ENCODE measurements around the gene HMOX1. TPM values are rescaled to one million over a fixed set of nuclear protein-coding genes. Genes with fewer than 3 reads are reported as not detected.

The HMOX1 gene
- total RNA-seq, 6 donors from 2014 or later = 22.0 to 306 (median 77.9) TPM

GRCh38 chr22:35375526-35375925, 5.4 kb upstream of the HMOX1 start:
- no peak for TF ChIP-seq POLR2AphosphoS5 (IDR thresholded peaks at IDR 0.05)
- no peak for TF ChIP-seq EP300 (IDR thresholded peaks at IDR 0.05)
- no peak for TF ChIP-seq POLR2A (IDR thresholded peaks at IDR 0.05)
- TF ChIP-seq CTCF (IDR thresholded peaks at IDR 0.05) = no peak
- ATAC-seq (ENCODE audit: low FRiP score in 2 of 2) (no peak), DNase-seq (no peak)
- Histone ChIP-seq H3K27ac (peak overlapping the region in 2 of 4 donors; percentile 28 to 87), H3K36me3 (no peaks in the 10 kb centered on the region), H3K4me3 (no peak overlapping the region), H3K9me3 (no peaks in the 10 kb centered on the region), H3K4me1 (peaks cover 23 to 37% (median 29%) of the 10 kb centered on the region in 4 donors), H3K27me3 (no peaks in the 10 kb centered on the region)
- WGBS, 2 donors = 70 to 83% methylated on average over 8 of the region's 8 CpGs

GRCh38 chr22:35376728-35377472, 4.0 kb upstream of the HMOX1 start:
- Histone ChIP-seq H3K27me3 (no peaks in the 10 kb centered on the region), H3K4me1 (peaks cover 25 to 46% (median 31%) of the 10 kb centered on the region in 4 donors), H3K4me3 (peak overlapping the region in 1 of 4 donors; percentile 6), H3K9me3 (no peaks in the 10 kb centered on the region), H3K27ac (peak overlapping the region; percentile 71 to 89 (median 80)), H3K36me3 (no peaks in the 10 kb centered on the region)
- ATAC-seq (ENCODE audit: low FRiP score in 2 of 2) (peak; percentile 73 to 82), DNase-seq (peak in 1 of 2 donors; percentile 97)
- TF ChIP-seq CTCF (IDR thresholded peaks at IDR 0.05) (no peak), POLR2A (IDR thresholded peaks at IDR 0.05) (peak in 1 of 4 donors; percentile 63), POLR2AphosphoS5 (IDR thresholded peaks at IDR 0.05) (peak; percentile 97 to 98), EP300 (IDR thresholded peaks at IDR 0.05) (peak in 2 of 4 donors; percentile 88 to 94)
- WGBS, 2 donors = 6 to 8% methylated on average over 14 to 17 of the region's 17 CpGs

GRCh38 chr22:35377735-35378134, 3.2 kb upstream of the HMOX1 start:
- 68 to 79% methylated on average over 3 of the region's 3 CpGs for WGBS, 2 donors
- no peak for ATAC-seq (ENCODE audit: low FRiP score in 2 of 2)
- Histone ChIP-seq H3K4me1 (peaks cover 19 to 45% (median 28%) of the 10 kb centered on the region in 4 donors), H3K27me3 (no peaks in the 10 kb centered on the region), H3K9me3 (no peaks in the 10 kb centered on the region), H3K27ac (peak overlapping the region; percentile 60 to 89 (median 79)), H3K36me3 (no peaks in the 10 kb centered on the region), H3K4me3 (no peak overlapping the region)
- TF ChIP-seq POLR2AphosphoS5 (IDR thresholded peaks at IDR 0.05) (no peak), CTCF (IDR thresholded peaks at IDR 0.05) (no peak), EP300 (IDR thresholded peaks at IDR 0.05) (no peak), POLR2A (IDR thresholded peaks at IDR 0.05) (no peak)
- peak in 1 of 2 donors; percentile 51 for DNase-seq

GRCh38 chr22:35378621-35379020, 2.3 kb upstream of the HMOX1 start:
- 84 to 92% methylated on average over 3 of the region's 3 CpGs for WGBS, 2 donors
- ATAC-seq (ENCODE audit: low FRiP score in 2 of 2) = no peak
- Histone ChIP-seq H3K36me3 (no peaks in the 10 kb centered on the region), H3K9me3 (no peaks in the 10 kb centered on the region), H3K27ac (no peak overlapping the region), H3K4me3 (no peak overlapping the region), H3K27me3 (no peaks in the 10 kb centered on the region), H3K4me1 (peaks cover 19 to 49% (median 32%) of the 10 kb centered on the region in 4 donors)
- no peak for DNase-seq
- TF ChIP-seq EP300 (IDR thresholded peaks at IDR 0.05) (no peak), POLR2A (IDR thresholded peaks at IDR 0.05) (no peak), CTCF (IDR thresholded peaks at IDR 0.05) (no peak), POLR2AphosphoS5 (IDR thresholded peaks at IDR 0.05) (no peak)

Data from upper lobe of left lung (tissue), 6 donors.